HG03108 (cell line): ENCODE data around the gene DGCR2.
"Not testable (repeated sequence)": the region's sequence is repeated elsewhere in the genome, so short reads cannot be mapped to it uniquely, and the experiment has no call there.

ENCODE experiments used
- ATAC-seq: cut with Tn5 transposase; IDR thresholded peaks from one replicate; pipeline ENCODE4 v1.9.1; 2021; ENCODE audit warnings: moderate library complexity; ENCODE audit not compliant: unreplicated experiment

Gene DGCR2

DNA sequence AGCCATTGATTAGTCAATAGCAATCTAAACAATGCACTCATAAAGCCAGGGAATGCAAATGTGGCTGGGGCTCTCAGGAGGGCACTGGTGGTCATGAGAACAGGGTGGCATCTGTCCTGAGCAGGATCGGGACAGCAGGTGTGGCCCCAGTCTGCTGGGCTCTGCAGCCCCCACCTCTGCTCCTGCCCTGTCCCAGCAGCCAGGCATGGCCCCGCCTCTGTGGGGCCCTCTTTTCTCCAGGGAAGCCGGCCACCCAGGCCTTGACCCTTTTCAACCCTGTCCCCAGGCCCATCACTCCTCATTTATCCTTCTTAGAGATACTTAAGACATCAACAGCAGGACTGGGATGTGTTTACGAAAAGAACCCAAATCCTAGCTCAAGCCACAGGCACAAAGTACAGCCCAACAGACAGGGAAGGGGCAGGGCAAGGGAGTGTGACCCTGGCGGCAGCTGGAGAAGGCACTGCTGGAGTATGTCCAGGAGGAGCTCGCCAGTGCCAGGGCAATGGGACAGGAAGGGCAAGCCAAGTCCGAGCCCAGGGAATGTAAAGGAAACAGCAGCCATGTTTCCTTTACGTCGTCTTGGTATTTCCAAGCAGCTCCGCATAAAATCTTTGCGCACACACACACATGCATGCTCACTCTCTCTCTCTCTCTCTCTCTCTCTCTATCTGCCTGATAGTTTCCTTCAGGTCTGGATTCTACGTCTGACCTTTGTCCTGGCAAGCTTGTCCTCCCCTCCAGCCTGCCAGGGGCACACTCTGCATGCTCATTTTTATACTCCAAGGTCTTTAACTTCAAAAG, 59.9 kb downstream of the DGCR2 start:
- ATAC-seq = no peak

- no peak for ATAC-seq
Observed at GRCh38 chr22:19061471-19062138, 60.6 kb downstream of the DGCR2 start.

- ATAC-seq = no peak
Observed at GRCh38 chr22:19060356-19061009, 61.7 kb downstream of the DGCR2 start.

DNA sequence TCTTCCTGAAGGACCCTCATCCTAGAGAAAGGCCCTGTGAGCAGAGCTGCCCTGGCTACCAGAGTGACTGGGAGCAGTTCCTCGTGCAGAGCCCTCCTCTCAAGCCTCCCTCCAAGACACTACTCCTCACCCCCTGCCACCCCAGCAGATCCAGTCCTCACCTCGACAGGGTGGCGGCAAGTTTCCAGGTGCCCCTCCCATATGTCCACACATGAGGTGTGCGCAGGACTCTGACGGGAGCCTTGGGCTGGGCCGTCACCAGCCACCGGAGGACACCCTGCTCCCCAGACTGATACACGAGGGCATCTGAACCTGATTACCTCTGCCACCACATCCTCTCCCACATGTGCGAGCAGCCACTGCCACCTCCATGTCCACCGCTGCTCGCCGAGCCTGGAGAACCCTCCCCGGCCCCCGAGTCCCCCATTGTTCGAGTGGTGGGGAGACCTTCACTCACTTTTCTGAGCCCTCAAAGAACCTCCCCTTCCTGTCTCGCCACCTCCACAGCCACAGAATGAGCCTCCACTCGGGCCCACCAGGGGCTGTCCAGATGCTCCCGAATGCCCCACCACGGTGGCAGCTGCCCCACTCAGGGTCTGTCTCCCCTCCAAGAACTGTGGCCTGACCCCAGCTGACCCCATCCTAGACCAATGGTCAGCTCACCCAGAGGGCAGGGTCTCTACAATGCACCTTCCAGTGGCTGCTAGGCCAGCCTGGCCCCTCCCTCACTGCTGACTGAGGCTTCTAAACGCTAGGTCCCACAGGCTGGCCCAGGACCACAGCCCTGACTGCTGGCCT, 62.5 kb downstream of the DGCR2 start:
- no peak for ATAC-seq

DNA sequence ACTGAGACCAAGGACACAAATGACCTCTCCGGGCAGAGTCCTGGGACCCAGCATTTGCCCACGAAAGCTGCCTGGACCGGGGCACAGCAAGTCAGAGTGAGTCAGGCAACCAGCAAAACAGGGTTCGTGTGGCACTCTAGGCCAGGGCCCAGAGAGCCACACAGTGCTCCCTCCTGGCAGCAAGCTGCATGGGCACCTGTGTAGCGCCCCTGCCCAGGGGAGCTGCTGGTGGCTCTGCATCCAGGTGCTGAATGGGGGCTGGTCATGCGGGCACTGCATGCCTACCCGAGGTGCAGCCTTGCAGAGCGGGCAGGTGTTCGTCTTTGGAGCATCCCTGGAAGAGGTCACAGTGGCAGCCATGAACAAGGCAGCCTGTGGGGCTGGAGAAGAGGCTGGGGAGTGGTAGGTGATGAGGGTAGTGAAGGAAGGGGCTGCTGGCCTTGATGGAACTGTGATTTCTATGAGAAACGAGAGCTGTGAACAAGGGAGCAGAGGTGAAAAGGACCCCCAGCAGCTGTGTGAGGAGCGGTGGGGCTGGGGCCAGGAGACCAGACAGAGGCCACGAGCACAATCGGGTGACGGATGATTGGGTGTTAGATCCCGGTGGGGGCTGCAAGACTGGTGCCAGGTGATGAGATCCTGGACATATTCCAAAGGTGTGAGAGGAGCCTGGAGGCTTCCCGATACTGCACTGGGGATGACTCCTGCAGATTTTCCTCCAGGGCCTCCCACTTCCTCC, 63.3 kb downstream of the DGCR2 start:
- no peak for ATAC-seq

DNA sequence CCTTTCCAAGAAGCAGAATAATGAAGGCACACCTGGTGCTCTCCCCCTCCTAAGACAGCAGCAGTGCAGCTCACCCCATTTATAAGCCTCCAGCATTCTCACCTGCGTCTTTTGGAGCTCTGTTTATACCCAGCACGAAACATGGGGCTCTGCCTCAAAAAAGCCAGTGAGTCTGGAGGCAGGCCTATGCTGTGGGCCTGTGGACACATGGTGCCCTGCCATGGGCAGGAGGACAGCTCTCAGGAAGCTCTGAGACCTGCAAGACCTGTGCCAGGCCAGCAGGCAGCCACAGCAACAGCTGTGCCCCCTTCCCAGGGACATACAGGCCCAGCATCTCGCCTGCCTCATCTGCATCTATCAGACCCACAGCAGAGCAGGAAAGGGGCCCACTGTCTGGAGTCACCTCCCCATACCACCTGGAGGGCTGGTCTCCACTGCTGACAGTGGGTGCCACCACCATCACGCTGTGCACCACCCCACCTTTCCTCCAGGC, 64.2 kb downstream of the DGCR2 start:
- no peak for ATAC-seq

DNA sequence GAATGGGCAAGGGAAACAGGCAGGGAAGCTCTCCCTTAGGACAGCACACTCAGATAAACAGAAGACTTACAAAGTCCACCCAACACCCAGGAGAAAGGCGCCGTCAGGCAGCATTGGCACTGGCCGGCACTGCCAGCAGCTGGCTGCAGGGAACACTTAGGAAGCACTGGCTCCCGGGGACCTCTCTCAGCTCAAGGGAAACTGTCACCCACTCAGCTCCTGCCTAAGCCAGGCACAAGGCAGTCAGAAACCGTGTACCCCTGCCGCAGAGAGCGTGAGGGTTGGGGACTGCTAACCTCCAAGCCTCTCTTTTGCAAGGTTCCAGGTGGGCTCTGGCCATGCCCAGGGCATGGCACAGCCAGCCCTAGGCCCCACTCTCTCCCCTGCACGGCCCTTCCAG, 64.7 kb downstream of the DGCR2 start:
- ATAC-seq = no peak

DNA sequence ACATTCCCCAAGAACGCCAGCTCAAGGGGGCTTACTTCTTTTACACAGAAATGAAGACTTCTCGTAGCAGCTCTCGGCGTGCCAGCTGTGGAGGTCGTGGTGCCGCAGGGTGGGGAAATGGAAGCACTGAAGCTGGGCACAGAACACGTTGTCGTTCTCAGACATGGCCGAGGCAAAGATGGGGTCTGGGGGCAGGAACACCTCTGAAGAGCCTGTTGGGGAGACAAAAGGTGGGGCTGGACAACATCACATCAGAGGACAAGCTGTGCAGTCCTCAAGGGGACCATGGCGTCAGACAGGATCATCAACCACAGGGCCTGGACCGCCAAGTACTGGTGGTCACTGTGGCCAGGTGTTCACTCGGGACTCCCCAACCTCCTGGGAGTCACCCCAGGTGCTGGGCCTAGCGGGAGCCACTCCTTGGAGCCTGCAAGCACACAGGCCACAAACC, 65.2 kb downstream of the DGCR2 start:
- ATAC-seq = no peak

GRCh38 chr22:19055801-19056200, 66.4 kb downstream of the DGCR2 start:
- no peak for ATAC-seq

DNA sequence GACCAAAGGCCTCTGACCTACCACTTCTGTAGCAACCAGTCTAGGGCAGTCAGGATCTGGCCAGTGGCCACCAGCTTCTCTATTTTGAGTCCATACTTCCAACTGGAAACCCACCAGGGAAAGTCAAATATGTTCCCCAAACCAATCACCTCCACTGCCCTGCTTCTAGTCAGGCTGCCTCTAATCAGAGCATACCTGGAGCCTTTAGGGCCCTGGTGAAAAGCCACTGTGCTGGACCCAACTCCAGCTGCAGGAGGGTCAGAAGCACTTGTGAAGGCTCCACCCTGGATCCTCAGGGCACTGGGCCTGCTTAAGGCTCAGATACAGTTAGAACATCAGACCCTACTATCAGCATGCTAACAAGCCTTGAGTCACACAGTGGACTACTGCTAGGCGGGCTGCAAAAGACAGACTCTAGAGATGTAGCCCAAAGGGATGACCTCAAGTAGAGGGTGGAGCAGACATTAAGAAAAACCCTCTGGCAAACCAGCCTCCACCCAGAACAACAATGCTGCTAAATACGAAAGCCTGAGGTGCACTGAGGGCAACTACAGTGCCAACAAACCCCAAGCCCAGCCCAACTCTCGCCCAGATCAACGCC, 69.2 kb downstream of the DGCR2 start:
- ATAC-seq = no peak

GRCh38 chr22:19051381-19052072, 70.7 kb downstream of the DGCR2 start:
- no peak for ATAC-seq

GRCh38 chr22:19050847-19051246, 71.4 kb downstream of the DGCR2 start:
- not testable (repeated sequence) for ATAC-seq

DNA sequence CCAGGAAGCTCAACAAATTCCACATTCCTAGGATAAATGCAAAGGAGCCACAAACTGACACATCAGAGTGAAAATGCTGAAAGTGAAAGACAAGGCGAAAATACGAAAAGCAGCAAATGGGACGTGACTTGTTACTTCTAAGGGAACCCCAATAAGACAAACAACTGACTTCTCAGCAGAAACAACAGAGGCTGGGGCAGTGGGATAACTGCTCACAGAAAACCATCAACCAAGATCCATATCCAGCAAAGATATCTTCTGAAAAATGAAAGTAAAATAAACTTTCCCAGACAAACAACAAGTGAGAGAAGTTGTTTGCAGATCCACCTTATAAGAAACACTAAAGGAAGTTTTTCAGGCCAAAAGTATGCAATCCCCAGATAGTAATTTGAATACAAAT, 72.1 kb downstream of the DGCR2 start:
- no peak for ATAC-seq

GRCh38 chr22:19048531-19048930, 73.7 kb downstream of the DGCR2 start:
- ATAC-seq = no peak

DNA sequence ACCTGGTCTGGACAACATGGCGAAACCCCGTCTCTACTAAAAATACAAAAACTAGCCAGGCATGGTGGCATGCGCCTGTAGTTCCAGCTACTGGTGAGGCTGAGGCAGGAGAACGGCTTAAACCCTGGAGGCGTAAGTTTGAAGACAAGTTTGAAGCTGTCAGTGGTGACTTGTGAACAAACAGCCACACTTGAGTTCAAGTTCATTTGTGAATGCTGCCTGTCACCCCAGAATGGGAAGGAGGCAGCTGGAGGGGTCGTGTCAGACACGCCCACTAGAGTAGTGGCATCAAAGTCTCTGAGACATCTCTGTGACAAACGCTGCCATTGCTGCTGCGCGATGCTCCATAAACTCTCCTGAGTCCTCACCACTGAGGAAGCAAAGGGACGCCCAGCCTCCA, 74.2 kb downstream of the DGCR2 start:
- no peak for ATAC-seq

GRCh38 chr22:19046719-19047609, 75.2 kb downstream of the DGCR2 start:
- ATAC-seq = no peak

DNA sequence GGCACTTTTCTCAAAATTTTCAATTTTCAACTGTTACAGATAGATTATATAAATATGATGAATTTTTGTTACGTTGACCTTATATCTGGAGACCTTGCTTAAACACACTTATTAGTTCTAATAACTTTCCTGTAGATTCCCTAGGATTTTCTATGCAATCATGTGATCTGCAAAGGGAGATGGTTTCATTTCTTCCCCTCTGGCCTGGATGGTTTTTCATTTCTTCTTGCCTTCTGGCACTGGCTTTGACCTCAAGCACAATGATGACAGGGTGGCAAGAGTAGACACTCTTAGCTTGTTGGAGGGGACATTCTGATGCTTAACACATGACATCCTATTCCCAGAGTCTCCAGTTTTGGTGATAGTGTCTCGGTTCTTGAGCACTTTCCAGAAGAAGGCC, 75.9 kb downstream of the DGCR2 start:
- ATAC-seq = no peak

DNA sequence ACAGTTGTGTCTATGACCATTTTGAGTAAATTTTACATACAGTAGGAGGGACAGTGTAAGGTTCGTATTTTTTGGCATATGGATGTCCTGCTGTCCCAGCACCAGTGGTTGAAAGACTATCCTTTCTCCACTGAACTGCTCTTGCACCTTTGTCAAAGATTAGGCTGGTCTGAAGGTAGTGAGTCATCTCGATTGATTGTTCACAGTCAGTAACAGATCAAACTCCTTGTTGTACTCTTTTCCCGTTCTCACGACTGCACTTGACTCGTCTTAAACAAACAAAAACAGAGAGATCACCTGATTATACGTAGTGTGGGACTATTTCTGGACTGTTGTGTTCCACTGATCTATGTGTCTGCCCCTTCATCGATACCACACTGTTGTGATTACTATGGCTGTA, 77.1 kb downstream of the DGCR2 start:
- ATAC-seq = no peak
